Neuronal stem cell (in vitro differentiated cells): ENCODE measurements around the gene CAPS.
"Not testable (repeated sequence)": the region's sequence is repeated elsewhere in the genome, so short reads cannot be mapped to it uniquely, and the experiment has no call there.

Source experiments
- DNase-seq: peaks from one replicate; pipeline ENCODE4 v3.0.0-alpha.2; 2013; ENCODE audit warnings: low spot score
- H2AFZ ChIP-seq: one replicate; pipeline ENCODE4 v1.6.1; 2013; ENCODE audit warnings: mild to moderate bottlenecking, low read length, inconsistent platforms
- H2AK5ac ChIP-seq: 2 replicates; pipeline ENCODE4 v1.6.1; 2013; ENCODE audit warnings: low read depth, mild to moderate bottlenecking, inconsistent platforms, low read length, moderate library complexity, mixed read lengths
- H2BK120ac ChIP-seq: 2 replicates; pipeline ENCODE4 v1.6.1; 2013; ENCODE audit warnings: low read depth, mild to moderate bottlenecking, inconsistent platforms, low read length, moderate library complexity, mixed read lengths
- H2BK12ac ChIP-seq: one replicate; pipeline ENCODE4 v1.6.1; 2013; ENCODE audit warnings: low read length, inconsistent platforms
- H2BK15ac ChIP-seq: 2 replicates; pipeline ENCODE4 v1.6.1; 2013; ENCODE audit warnings: mild to moderate bottlenecking, low read length, inconsistent platforms, mixed read lengths
- H2BK5ac ChIP-seq: one replicate; pipeline ENCODE4 v1.6.1; 2013; ENCODE audit warnings: inconsistent platforms, mild to moderate bottlenecking, low read length, moderate library complexity
- H3K14ac ChIP-seq: one replicate; pipeline ENCODE4 v1.6.1; 2013; ENCODE audit warnings: low read length, inconsistent platforms
- H3K18ac ChIP-seq: 2 replicates; pipeline ENCODE4 v1.6.1; 2013; ENCODE audit warnings: low read length, inconsistent platforms
- H3K23ac ChIP-seq: 2 replicates; pipeline ENCODE4 v1.6.1; 2013; ENCODE audit warnings: low read depth, mild to moderate bottlenecking, mixed read lengths, low read length, inconsistent platforms; ENCODE audit not compliant: poor library complexity
- H3K27ac ChIP-seq: replicated peaks from 3 replicates; pipeline ENCODE4 v1.5.1; 2013; ENCODE audit warnings: low read length, inconsistent platforms
- H3K27me3 ChIP-seq, 3 experiments: 2 replicates each; pipeline ENCODE4 v1.6.1; 2013; ENCODE audit warnings: low read length in 3 of 3, mild to moderate bottlenecking in 2 of 3, inconsistent platforms in 1 of 3, low read depth in 1 of 3, mixed read lengths in 1 of 3, moderate library complexity in 1 of 3; ENCODE audit not compliant: control insufficient read depth in 3 of 3, insufficient read depth in 3 of 3
- H3K36me3 ChIP-seq, 2 donors: replicated peaks in 1 of 2; 2 replicates each; pipeline ENCODE4 v1.6.1; 2013; ENCODE audit warnings: low read length in 2 of 2; ENCODE audit not compliant: control insufficient read depth in 2 of 2, insufficient read depth in 2 of 2
- H3K4ac ChIP-seq: 2 replicates; pipeline ENCODE4 v1.6.1; 2013; ENCODE audit warnings: inconsistent platforms, mild to moderate bottlenecking, low read length, moderate library complexity
- H3K4me1 ChIP-seq, 2 donors: 1 replicate in 1 of 2; 2 replicates in 1 of 2; pipeline ENCODE4 v1.6.1; 2013; ENCODE audit warnings: low read length in 2 of 2, low read depth in 1 of 2; ENCODE audit not compliant: control insufficient read depth in 2 of 2, insufficient read depth in 1 of 2
- H3K4me2 ChIP-seq: one replicate; pipeline ENCODE4 v1.6.1; 2013; ENCODE audit warnings: mild to moderate bottlenecking, low read length, inconsistent platforms; ENCODE audit not compliant: insufficient read depth, poor library complexity, severe bottlenecking
- H3K4me3 ChIP-seq, 2 donors: 2 replicates each; pipeline ENCODE4 v1.5.1; 2013; ENCODE audit warnings: low read length in 2 of 2, mild to moderate bottlenecking in 2 of 2, inconsistent platforms in 1 of 2, moderate library complexity in 1 of 2
- H3K79me1 ChIP-seq: one replicate; pipeline ENCODE4 v1.6.1; 2013; ENCODE audit warnings: low read depth, mild to moderate bottlenecking, inconsistent platforms, low read length, moderate library complexity
- H3K9ac ChIP-seq: one replicate; pipeline ENCODE4 v1.6.1; 2013; ENCODE audit warnings: mild to moderate bottlenecking, low read depth, low read length, inconsistent platforms; ENCODE audit not compliant: poor library complexity
- H3K9me3 ChIP-seq, 2 donors: replicated peaks in 1 of 2; 2 replicates each; pipeline versions ENCODE3 to v1.6.1; 2013; ENCODE audit warnings: low read length in 2 of 2, mild to moderate bottlenecking in 2 of 2, inconsistent platforms in 1 of 2, low read depth in 1 of 2, mixed read lengths in 1 of 2, moderate library complexity in 1 of 2; ENCODE audit not compliant: control insufficient read depth in 2 of 2, insufficient read depth in 1 of 2
- H4K8ac ChIP-seq: one replicate; pipeline ENCODE4 v1.6.1; 2013; ENCODE audit warnings: low read depth, mild to moderate bottlenecking, inconsistent platforms, low read length, moderate library complexity
- H4K91ac ChIP-seq: one replicate; pipeline ENCODE4 v1.6.1; 2013; ENCODE audit warnings: low read length, low read depth, mild to moderate bottlenecking, inconsistent platforms; ENCODE audit not compliant: poor library complexity
- whole genome bisulfite sequencing, 2 donors: extraction: QIAGEN DNeasy Blood & Tissue Kit; methylation state at CpG; one replicate each; pipeline ENCODE4 v1.1.7; 2013; ENCODE audit warnings: missing lambda C conversion rate in 2 of 2, mixed read lengths in 1 of 2; ENCODE audit not compliant: insufficient read length in 2 of 2, insufficient replicate concordance in 1 of 2; ENCODE audit errors: extremely low coverage in 2 of 2; 5-methylcytosine and 5-hydroxymethylcytosine counted together

The CAPS gene

GRCh38 chr19:5961969-5962945 lies 48.2 kb downstream of the CAPS start:
- Histone ChIP-seq H4K8ac (no peak overlapping the region), H2AK5ac (no peak overlapping the region), H3K18ac (peak overlapping the region; percentile 44), H2AFZ (no peak overlapping the region), H3K4me1 (peaks cover 19 to 26% of the 10 kb centered on the region in 2 donors), H3K4me2 (no peak overlapping the region), H3K14ac (no peak overlapping the region), H3K36me3 (peaks cover 2 to 37% of the 10 kb centered on the region in 2 donors), H3K4me3 (peak overlapping the region in 1 of 2 donors; percentile 23), H3K9ac (peak overlapping the region; percentile 64), H2BK12ac (no peak overlapping the region), H3K79me1 (peaks cover 37% of the 10 kb centered on the region), H3K27ac (no peak overlapping the region), H3K4ac (no peak overlapping the region), H3K9me3 (no peaks in the 10 kb centered on the region), H4K91ac (no peak overlapping the region), H3K27me3 (no peaks in the 10 kb centered on the region), H2BK120ac (no peak overlapping the region), H2BK15ac (no peak overlapping the region), H3K23ac (peak overlapping the region; percentile 9), H2BK5ac (no peak overlapping the region)
- DNase-seq, result no peak
- no CpG with 5 or more reads among the region's 29 CpGs for WGBS, 2 donors

GRCh38 chr19:5963259-5963658 lies 49.2 kb downstream of the CAPS start:
- no CpG with 5 or more reads among the region's 6 CpGs for WGBS, 2 donors
- peaks cover 14 to 27% of the 10 kb centered on the region in 2 donors for H3K4me1 ChIP-seq
- not testable (repeated sequence) for H2BK120ac ChIP-seq, H2BK15ac ChIP-seq, H3K9ac ChIP-seq, H3K27ac ChIP-seq, H3K18ac ChIP-seq, H3K4me3 ChIP-seq, H4K8ac ChIP-seq, H3K23ac ChIP-seq, H4K91ac ChIP-seq, H3K27me3 ChIP-seq, H2BK5ac ChIP-seq, DNase-seq, H3K4me2 ChIP-seq, H2AK5ac ChIP-seq, H2AFZ ChIP-seq, H3K14ac ChIP-seq, H2BK12ac ChIP-seq, H3K9me3 ChIP-seq, H3K4ac ChIP-seq
- H3K79me1 ChIP-seq, result peaks cover 37% of the 10 kb centered on the region
- peaks cover 2 to 38% of the 10 kb centered on the region in 2 donors for H3K36me3 ChIP-seq

GRCh38 chr19:5963855-5964254 lies 49.8 kb downstream of the CAPS start:
- Histone ChIP-seq H3K14ac (no peak overlapping the region), H3K79me1 (peaks cover 37% of the 10 kb centered on the region), H3K4ac (no peak overlapping the region), H3K9me3 (no peaks in the 10 kb centered on the region), H3K23ac (no peak overlapping the region), H3K4me3 (peak overlapping the region in 1 of 2 donors; percentile 0), H2BK120ac (no peak overlapping the region), H2AK5ac (no peak overlapping the region), H3K18ac (no peak overlapping the region), H3K27ac (no peak overlapping the region), H2BK5ac (no peak overlapping the region), H3K4me1 (peaks cover 12 to 26% of the 10 kb centered on the region in 2 donors), H3K4me2 (no peak overlapping the region), H2BK15ac (no peak overlapping the region), H3K36me3 (peaks cover 2 to 37% of the 10 kb centered on the region in 2 donors), H2BK12ac (no peak overlapping the region), H3K9ac (no peak overlapping the region), H2AFZ (no peak overlapping the region), H4K91ac (no peak overlapping the region), H3K27me3 (no peaks in the 10 kb centered on the region), H4K8ac (no peak overlapping the region)
- no CpG with 5 or more reads among the region's 7 CpGs for WGBS, 2 donors
- no peak for DNase-seq

- no peak overlapping the region for H2BK15ac ChIP-seq
- H3K23ac ChIP-seq, result no peak overlapping the region
- no peak overlapping the region for H3K4ac ChIP-seq
- DNase-seq, result no peak
- no peaks in the 10 kb centered on the region for H3K27me3 ChIP-seq
- WGBS, 2 donors, result no CpG with 5 or more reads among the region's 5 CpGs
- no peak overlapping the region for H3K4me2 ChIP-seq
- H3K36me3 ChIP-seq, result peaks cover 2 to 33% of the 10 kb centered on the region in 2 donors
- no peak overlapping the region for H2AK5ac ChIP-seq
- H3K9me3 ChIP-seq, result no peaks in the 10 kb centered on the region
- peaks cover 31% of the 10 kb centered on the region for H3K79me1 ChIP-seq
- H4K8ac ChIP-seq, result no peak overlapping the region
- no peak overlapping the region for H3K18ac ChIP-seq
- no peak overlapping the region for H2BK12ac ChIP-seq
- H3K9ac ChIP-seq, result no peak overlapping the region
- no peak overlapping the region for H2AFZ ChIP-seq
- H4K91ac ChIP-seq, result no peak overlapping the region
- no peak overlapping the region for H3K14ac ChIP-seq
- no peak overlapping the region for H2BK5ac ChIP-seq
- H3K4me1 ChIP-seq, result peaks cover 12 to 20% of the 10 kb centered on the region in 2 donors
- no peak overlapping the region for H3K4me3 ChIP-seq
- no peak overlapping the region for H3K27ac ChIP-seq
- no peak overlapping the region for H2BK120ac ChIP-seq
These were observed 50.9 kb downstream of the CAPS start for GRCh38 chr19:5964816-5965565.
